IMR-90 (cell line): Measurements from ENCODE around the gene NF2. TPM values are rescaled to one million over a fixed set of nuclear protein-coding genes. Genes with fewer than 3 reads are reported as not detected.

Experiments used
- ATAC-seq: fragments of 200-7000 bp; cut with Tn5 transposase; 2 replicates; pipeline ENCODE4 v1.9.1; 2020; ENCODE audit warnings: low read depth, mild to moderate bottlenecking, moderate library complexity
- BruUV-seq: library from RNA; stranded (reverse); fragments of 400-500 nt; replicated peaks from 2 replicates; lab custom pipeline; 2021; lab: Mats Ljungman, UMichigan
- CTCF ChIA-PET: fragments of 300-600 bp; formaldehyde crosslinking; extraction: SDS; loops from one replicate; lab custom pipeline; 2021; ENCODE audit warnings: antibody characterized with exemption; lab: Yijun Ruan, JAX
- POLR2A ChIA-PET: fragments of 300-600 bp; sonication (Branson Sonifier 250); formaldehyde crosslinking; loops from one replicate; lab custom pipeline; 2022; ENCODE audit warnings: antibody characterized with exemption; ENCODE audit not compliant: unreplicated experiment; lab: Charles Lee
- DNase-seq: peaks from one replicate; pipeline ENCODE4 v3.0.0; 2013
- H2AFZ ChIP-seq: replicated peaks from 2 replicates; pipeline ENCODE3; 2013; ENCODE audit warnings: low read length, mild to moderate bottlenecking; ENCODE audit not compliant: poor library complexity
- H2AK5ac ChIP-seq: 2 replicates; pipeline ENCODE4 v1.6.1; 2013; ENCODE audit warnings: low read depth, low read length, inconsistent platforms
- H2AK9ac ChIP-seq: replicated peaks from 2 replicates; pipeline ENCODE3; 2013; ENCODE audit warnings: mild to moderate bottlenecking, low read depth, low read length, moderate library complexity; ENCODE audit not compliant: poor library complexity
- H2BK120ac ChIP-seq: 2 replicates; pipeline ENCODE4 v1.6.1; 2013; ENCODE audit warnings: low read depth, low read length, inconsistent platforms
- H2BK15ac ChIP-seq: 3 replicates; pipeline ENCODE4 v1.6.1; 2013; ENCODE audit warnings: low read depth, low read length, inconsistent platforms
- H2BK20ac ChIP-seq: 2 replicates; pipeline ENCODE4 v1.6.1; 2013; ENCODE audit warnings: low read depth, mild to moderate bottlenecking, inconsistent platforms, low read length, moderate library complexity
- H2BK5ac ChIP-seq: 2 replicates; pipeline ENCODE4 v1.6.1; 2013; ENCODE audit warnings: mild to moderate bottlenecking, low read depth, low read length, inconsistent platforms; ENCODE audit not compliant: poor library complexity, severe bottlenecking
- H3K14ac ChIP-seq: replicated peaks from 2 replicates; pipeline ENCODE4 v1.6.1; 2013; ENCODE audit warnings: low read depth, low read length, inconsistent platforms
- H3K18ac ChIP-seq: 2 replicates; pipeline ENCODE4 v1.6.1; 2013; ENCODE audit warnings: low read depth, low read length, control low read depth
- H3K23ac ChIP-seq: 2 replicates; pipeline ENCODE4 v1.6.1; 2013; ENCODE audit warnings: low read depth, low read length, inconsistent platforms
- H3K27ac ChIP-seq: 2 replicates; pipeline ENCODE4 v1.5.1; 2013; ENCODE audit warnings: mild to moderate bottlenecking, control low read depth, low read length; ENCODE audit not compliant: insufficient read depth
- H3K27me3 ChIP-seq: 2 replicates; pipeline ENCODE4 v1.6.1; 2013; ENCODE audit warnings: low read length; ENCODE audit not compliant: control insufficient read depth, insufficient read depth
- H3K36me3 ChIP-seq: 2 replicates; pipeline ENCODE4 v1.6.1; 2013; ENCODE audit warnings: low read length, mixed read lengths; ENCODE audit not compliant: control insufficient read depth, insufficient read depth
- H3K4ac ChIP-seq: 2 replicates; pipeline ENCODE4 v1.6.1; 2013; ENCODE audit warnings: low read depth, low read length, inconsistent platforms
- H3K4me1 ChIP-seq: 2 replicates; pipeline ENCODE4 v1.6.1; 2013; ENCODE audit warnings: low read length, mixed read lengths; ENCODE audit not compliant: control insufficient read depth, insufficient read depth
- H3K4me2 ChIP-seq: 2 replicates; pipeline ENCODE4 v1.6.1; 2013; ENCODE audit warnings: low read depth, mild to moderate bottlenecking, control low read depth, low read length, moderate library complexity
- H3K4me3 ChIP-seq: 2 replicates; pipeline ENCODE4 v1.5.1; 2013; ENCODE audit warnings: low read depth, mild to moderate bottlenecking, control low read depth, low read length, moderate library complexity; ENCODE audit not compliant: insufficient read depth
- H3K56ac ChIP-seq: 2 replicates; pipeline ENCODE4 v1.6.1; 2013; ENCODE audit warnings: low read length, inconsistent platforms; ENCODE audit not compliant: insufficient read depth; ENCODE audit errors: extremely low read depth
- H3K79me1 ChIP-seq, 2 experiments: 2 replicates each; pipeline ENCODE4 v1.6.1; 2013; ENCODE audit warnings: low read length in 2 of 2, inconsistent platforms in 1 of 2, low read depth in 1 of 2
- H3K9ac ChIP-seq: 2 replicates; pipeline ENCODE4 v1.6.1; 2013; ENCODE audit warnings: low read depth, low read length, control low read depth
- H3K9me1 ChIP-seq: 2 replicates; pipeline ENCODE4 v1.6.1; 2013; ENCODE audit warnings: low read length, inconsistent platforms; ENCODE audit not compliant: insufficient read depth
- H3K9me3 ChIP-seq: 2 replicates; pipeline ENCODE4 v1.6.1; 2013; ENCODE audit warnings: low read length; ENCODE audit not compliant: control insufficient read depth, insufficient read depth
- H4K20me1 ChIP-seq: 2 replicates; pipeline ENCODE4 v1.6.1; 2013; ENCODE audit warnings: low read length, inconsistent platforms; ENCODE audit not compliant: insufficient read depth
- H4K5ac ChIP-seq: 2 replicates; pipeline ENCODE4 v1.6.1; 2013; ENCODE audit warnings: mild to moderate bottlenecking, low read depth, low read length, control low read depth
- H4K8ac ChIP-seq, 2 experiments: 2 replicates each; pipeline ENCODE4 v1.6.1; 2013; ENCODE audit warnings: low read depth in 2 of 2, low read length in 2 of 2, control low read depth in 1 of 2, inconsistent platforms in 1 of 2
- H4K91ac ChIP-seq: 2 replicates; pipeline ENCODE4 v1.6.1; 2013; ENCODE audit warnings: low read depth, low read length, inconsistent platforms; ENCODE audit not compliant: insufficient read depth
- CHD1 ChIP-seq: IDR thresholded peaks from 2 replicates; pipeline ENCODE4 v1.6.1; 2012; ENCODE audit warnings: low read depth, low read length, improper control_type of control experiment
- MAFK ChIP-seq: IDR thresholded peaks from 2 replicates; pipeline ENCODE4 v1.6.1; 2012; ENCODE audit warnings: low read depth, low read length, improper control_type of control experiment
- MAZ ChIP-seq: IDR thresholded peaks from 2 replicates; pipeline ENCODE4 v1.6.1; 2012; ENCODE audit warnings: low read depth, mild to moderate bottlenecking, low read length, improper control_type of control experiment, moderate library complexity, borderline replicate concordance
- MXI1 ChIP-seq: IDR thresholded peaks from 2 replicates; pipeline ENCODE4 v1.6.1; 2012; ENCODE audit warnings: low read depth, mild to moderate bottlenecking, low read length, moderate library complexity, borderline replicate concordance
- RFX5 ChIP-seq: IDR thresholded peaks from 2 replicates; pipeline ENCODE4 v1.8.0; 2012; ENCODE audit warnings: low read depth, mild to moderate bottlenecking, low read length, moderate library complexity
- SMC3 ChIP-seq: fragments of 150-350 bp; IDR thresholded peaks from 2 replicates; pipeline ENCODE4 v1.6.1; 2016; ENCODE audit warnings: low read depth, mild to moderate bottlenecking, antibody characterized with exemption, low read length, moderate library complexity
- WGBS, 2 experiments: methylation state at CpG; one replicate each; pipeline versions ENCODE4 v1.1.5 to v1.1.7; 2013; ENCODE audit warnings: missing lambda C conversion rate in 2 of 2; ENCODE audit not compliant: insufficient read length in 1 of 2; ENCODE audit errors: extremely low coverage in 2 of 2; 5-methylcytosine and 5-hydroxymethylcytosine counted together
- dilution Hi-C: fragments of 300-500 bp; cut with HindIII; formaldehyde crosslinking; loops from one replicate; pipeline ENCODE4 v1.14.3; 2018; ENCODE audit warnings: low sequenced_read_pairs; ENCODE audit not compliant: unreplicated experiment
- in situ Hi-C: fragments of 300-500 bp; cut with MboI; formaldehyde crosslinking; loops from 3 replicates; pipeline ENCODE4 v1.14.3; 2019; ENCODE audit warnings: low sequenced_read_pairs, inconsistent platforms, mixed read lengths
- intact Hi-C: fragments of 100-400 bp; cut with micrococcal nuclease; formaldehyde crosslinking; loops from 2 replicates; pipeline ENCODE4 v1.10.0; 2022
- polyA plus RNA-seq, 3 experiments: library from polyadenylated mRNA; depleted of rRNA; stranded (reverse); fragments of >200 nt; gene quantifications; 2 replicates each; pipeline ENCODE4 v1.2.3, GENCODE V29; 2012; ENCODE audit warnings: low replicate concordance in 1 of 3
- total RNA-seq: library from RNA; depleted of rRNA; stranded (reverse); fragments of >200 nt; gene quantifications from 2 replicates; pipeline ENCODE4 v1.2.3, GENCODE V29; 2012
- TF ChIP-seq, protein P1 (sequence below): fragments of 150-350 bp; IDR thresholded peaks from 2 replicates; pipeline ENCODE4 v1.6.1; 2016; ENCODE audit warnings: low read depth, mild to moderate bottlenecking, low read length, moderate library complexity, borderline replicate concordance

NF2 gene
- total and polyA plus RNA-seq, 2 of the 4 experiments (the other 2 are of a cell fraction) = 59.0 to 151 TPM

DNA sequence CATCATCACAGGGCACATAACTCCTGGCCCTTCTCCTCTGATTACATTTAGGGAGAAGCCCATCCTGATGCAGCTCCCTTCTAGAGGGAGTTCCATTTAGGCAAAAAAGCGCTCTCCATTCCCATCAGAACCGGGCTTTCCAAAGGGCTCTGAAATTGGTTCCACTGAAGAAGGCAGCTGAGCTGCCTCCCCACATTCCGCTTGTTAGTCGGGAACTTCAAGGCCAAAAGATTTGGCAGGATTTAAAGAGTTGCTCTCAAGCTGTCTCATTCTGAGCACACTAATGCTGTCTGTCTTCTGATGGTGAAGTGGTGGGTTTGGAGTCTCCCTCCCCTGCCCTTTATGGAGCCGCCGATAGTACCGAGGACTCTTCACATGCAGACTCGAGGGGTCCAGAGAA is 89.7 kb downstream of the NF2 start:
- CTCF ChIA-PET = no interaction called here

More for the DNA sequence above, 89.7 kb downstream of the NF2 start:
- no peak for ATAC-seq
- intact Hi-C loops (no loop called here), in situ Hi-C loops (no loop called here), dilution Hi-C loops (loop anchor here (25.0 kb wide), 1 partner anchor 344 kb away; no protein-coding TSS in a partner anchor)
- Histone ChIP-seq H3K9me1 (no peaks in the 10 kb centered on the region), H3K14ac (no peak overlapping the region), H3K4me2 (no peak overlapping the region), H3K27me3 (no peaks in the 10 kb centered on the region), H2AK9ac (no peak overlapping the region), H4K5ac (no peak overlapping the region), H2BK5ac (no peak overlapping the region), H4K91ac (no peak overlapping the region), H3K27ac (no peak overlapping the region), H2AFZ (no peak overlapping the region), H3K9ac (no peak overlapping the region), H3K56ac (no peak overlapping the region), H2BK120ac (no peak overlapping the region), H3K23ac (no peak overlapping the region), H2AK5ac (no peak overlapping the region), H3K4ac (no peak overlapping the region), H3K36me3 (peaks cover 46% of the 10 kb centered on the region), H4K8ac (no peak overlapping the region), H3K79me1 (peaks cover 4 to 18% of the 10 kb centered on the region in 2 experiments; a peak in 3 of 4 replicates), H3K4me1 (0 out of 2 replicates have a peak, but pooled peaks cover 2% of the 10 kb centered on the region), H2BK15ac (no peak overlapping the region), H2BK20ac (no peak overlapping the region), H3K4me3 (no peak overlapping the region), H4K20me1 (peaks cover 9% of the 10 kb centered on the region), H3K18ac (no peak overlapping the region), H3K9me3 (no peaks in the 10 kb centered on the region)
- no CpG with 5 or more reads among the region's 8 CpGs for WGBS, 2 experiments
- TF ChIP-seq RFX5 (no peak), MAZ (no peak), SMC3 (no peak), CHD1 (no peak), MXI1 (no peak), MAFK (no peak)
- TF ChIP-seq, protein P1, sequence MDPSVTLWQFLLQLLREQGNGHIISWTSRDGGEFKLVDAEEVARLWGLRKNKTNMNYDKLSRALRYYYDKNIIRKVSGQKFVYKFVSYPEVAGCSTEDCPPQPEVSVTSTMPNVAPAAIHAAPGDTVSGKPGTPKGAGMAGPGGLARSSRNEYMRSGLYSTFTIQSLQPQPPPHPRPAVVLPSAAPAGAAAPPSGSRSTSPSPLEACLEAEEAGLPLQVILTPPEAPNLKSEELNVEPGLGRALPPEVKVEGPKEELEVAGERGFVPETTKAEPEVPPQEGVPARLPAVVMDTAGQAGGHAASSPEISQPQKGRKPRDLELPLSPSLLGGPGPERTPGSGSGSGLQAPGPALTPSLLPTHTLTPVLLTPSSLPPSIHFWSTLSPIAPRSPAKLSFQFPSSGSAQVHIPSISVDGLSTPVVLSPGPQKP = no peak
- no TSS peak for BruUV-seq
- no peak for DNase-seq
- POLR2A ChIA-PET = no interaction called here
